Progenitor cell of endocrine pancreas (in vitro differentiated cells): ENCODE measurements around the gene METTL22. TPM values are rescaled to one million over a fixed set of nuclear protein-coding genes. Genes with fewer than 3 reads are reported as not detected.

ENCODE experiments used
- DNase-seq: peaks from one replicate; pipeline ENCODE4 v3.0.0; 2021; ENCODE audit warnings: low spot score; ENCODE audit not compliant: unreplicated experiment
- H3K27ac Mint-ChIP-seq: 2 replicates; pipeline ENCODE4 v1.8.0; 2021; ENCODE audit warnings: mild to moderate bottlenecking, moderate library complexity, mixed read lengths
- H3K27me3 Mint-ChIP-seq: 2 replicates; pipeline ENCODE4 v1.8.0; 2021; ENCODE audit warnings: mixed read lengths
- H3K36me3 Mint-ChIP-seq: 2 replicates; pipeline ENCODE4 v1.8.0; 2022; ENCODE audit warnings: mixed read lengths; ENCODE audit not compliant: insufficient read depth
- H3K4me1 Mint-ChIP-seq: 2 replicates; pipeline ENCODE4 v1.8.0; 2021; ENCODE audit warnings: low read depth, mixed read lengths
- H3K4me3 Mint-ChIP-seq: 2 replicates; pipeline ENCODE4 v1.8.0; 2021; ENCODE audit warnings: low read depth, mild to moderate bottlenecking, moderate library complexity, mixed read lengths
- H3K9me3 Mint-ChIP-seq: 2 replicates; pipeline ENCODE4 v1.8.0; 2021; ENCODE audit warnings: low read depth, mixed read lengths
- total RNA-seq: library from RNA; stranded (reverse); gene quantifications from 2 replicates; pipeline ENCODE4 v1.2.1, GENCODE V29; 2021
- TF ChIP-seq, protein P1 (sequence below): fragments of 200-600 bp; sonication (generic); IDR thresholded peaks from one replicate; pipeline ENCODE4 v1.5.0; 2021; ENCODE audit warnings: antibody characterized with exemption, mild to moderate bottlenecking; ENCODE audit not compliant: unreplicated experiment

Gene METTL22
- total RNA-seq, 1 donor from 2014 or later: 56.5 TPM

DNA sequence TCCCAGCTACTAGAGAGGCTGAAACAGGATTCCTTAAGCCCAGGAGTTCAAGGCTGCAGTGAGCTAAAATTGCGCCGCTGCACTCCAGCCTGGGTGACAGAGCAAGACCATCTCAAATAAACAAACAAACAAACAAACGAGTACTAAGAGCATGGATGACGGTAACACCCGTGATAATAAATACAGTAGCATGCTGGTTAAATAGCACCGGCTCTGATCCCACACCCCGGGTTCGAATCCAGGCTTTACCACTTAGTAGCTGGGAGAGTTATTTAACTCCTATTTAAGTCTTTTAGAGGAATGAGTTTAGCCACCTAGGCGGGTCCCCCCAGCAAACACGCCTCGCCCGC is 301 bp upstream of the METTL22 start:
- H3K4me3 Mint-ChIP-seq: peak overlapping the region; percentile 98
- peak overlapping the region; percentile 99 for H3K27ac Mint-ChIP-seq
- H3K4me1 Mint-ChIP-seq: peaks cover 9% of the 10 kb centered on the region
- peaks cover 5% of the 10 kb centered on the region for H3K36me3 Mint-ChIP-seq
- no peak for DNase-seq
- no peaks in the 10 kb centered on the region for H3K9me3 Mint-ChIP-seq
- TF ChIP-seq, protein P1, sequence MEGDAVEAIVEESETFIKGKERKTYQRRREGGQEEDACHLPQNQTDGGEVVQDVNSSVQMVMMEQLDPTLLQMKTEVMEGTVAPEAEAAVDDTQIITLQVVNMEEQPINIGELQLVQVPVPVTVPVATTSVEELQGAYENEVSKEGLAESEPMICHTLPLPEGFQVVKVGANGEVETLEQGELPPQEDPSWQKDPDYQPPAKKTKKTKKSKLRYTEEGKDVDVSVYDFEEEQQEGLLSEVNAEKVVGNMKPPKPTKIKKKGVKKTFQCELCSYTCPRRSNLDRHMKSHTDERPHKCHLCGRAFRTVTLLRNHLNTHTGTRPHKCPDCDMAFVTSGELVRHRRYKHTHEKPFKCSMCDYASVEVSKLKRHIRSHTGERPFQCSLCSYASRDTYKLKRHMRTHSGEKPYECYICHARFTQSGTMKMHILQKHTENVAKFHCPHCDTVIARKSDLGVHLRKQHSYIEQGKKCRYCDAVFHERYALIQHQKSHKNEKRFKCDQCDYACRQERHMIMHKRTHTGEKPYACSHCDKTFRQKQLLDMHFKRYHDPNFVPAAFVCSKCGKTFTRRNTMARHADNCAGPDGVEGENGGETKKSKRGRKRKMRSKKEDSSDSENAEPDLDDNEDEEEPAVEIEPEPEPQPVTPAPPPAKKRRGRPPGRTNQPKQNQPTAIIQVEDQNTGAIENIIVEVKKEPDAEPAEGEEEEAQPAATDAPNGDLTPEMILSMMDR: no peak
- H3K27me3 Mint-ChIP-seq: no peaks in the 10 kb centered on the region

DNA sequence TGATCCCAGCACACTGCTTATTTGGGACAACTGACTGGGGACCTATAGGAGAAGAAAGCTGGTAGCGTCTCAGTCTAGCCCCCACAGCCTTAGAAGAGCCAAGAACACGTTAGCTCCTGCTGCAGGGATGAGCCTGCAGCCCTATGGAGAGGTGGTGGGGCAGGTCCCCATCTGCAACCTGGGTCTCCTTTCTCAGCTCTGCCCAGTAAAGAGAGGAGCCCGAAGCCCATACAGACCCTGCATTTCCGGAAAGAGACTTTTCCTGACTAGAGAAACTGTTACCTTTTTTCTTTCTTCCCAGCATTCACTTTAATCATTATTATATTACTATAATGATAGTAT is 788 bp downstream of the METTL22 start:
- H3K27ac Mint-ChIP-seq: peak overlapping the region; percentile 99
- no peaks in the 10 kb centered on the region for H3K9me3 Mint-ChIP-seq
- peaks cover 9% of the 10 kb centered on the region for H3K4me1 Mint-ChIP-seq
- H3K27me3 Mint-ChIP-seq: no peaks in the 10 kb centered on the region
- peak overlapping the region; percentile 98 for H3K4me3 Mint-ChIP-seq
- DNase-seq: no peak
- H3K36me3 Mint-ChIP-seq: peaks cover 9% of the 10 kb centered on the region
- TF ChIP-seq, protein P1: no peak

DNA sequence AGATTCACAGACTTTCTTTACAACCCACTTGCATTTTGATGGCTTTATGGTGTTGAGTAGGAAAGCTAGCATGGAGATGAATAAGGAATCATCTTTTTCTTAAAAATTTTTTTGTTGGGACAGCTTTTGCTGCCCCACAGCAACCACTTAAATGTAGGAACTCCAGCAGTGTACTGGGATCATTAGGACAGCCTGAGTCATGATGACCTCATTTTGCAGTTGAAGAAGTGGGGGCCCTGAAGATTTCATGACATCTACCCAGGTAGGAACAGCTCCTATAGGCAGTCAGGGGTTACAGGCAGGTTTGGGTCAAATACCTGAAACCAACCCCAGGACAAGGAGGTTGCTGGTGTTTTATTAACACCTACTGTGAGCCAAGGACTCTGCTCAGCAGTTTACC is 2.1 kb downstream of the METTL22 start:
- TF ChIP-seq, protein P1: no peak

DNA sequence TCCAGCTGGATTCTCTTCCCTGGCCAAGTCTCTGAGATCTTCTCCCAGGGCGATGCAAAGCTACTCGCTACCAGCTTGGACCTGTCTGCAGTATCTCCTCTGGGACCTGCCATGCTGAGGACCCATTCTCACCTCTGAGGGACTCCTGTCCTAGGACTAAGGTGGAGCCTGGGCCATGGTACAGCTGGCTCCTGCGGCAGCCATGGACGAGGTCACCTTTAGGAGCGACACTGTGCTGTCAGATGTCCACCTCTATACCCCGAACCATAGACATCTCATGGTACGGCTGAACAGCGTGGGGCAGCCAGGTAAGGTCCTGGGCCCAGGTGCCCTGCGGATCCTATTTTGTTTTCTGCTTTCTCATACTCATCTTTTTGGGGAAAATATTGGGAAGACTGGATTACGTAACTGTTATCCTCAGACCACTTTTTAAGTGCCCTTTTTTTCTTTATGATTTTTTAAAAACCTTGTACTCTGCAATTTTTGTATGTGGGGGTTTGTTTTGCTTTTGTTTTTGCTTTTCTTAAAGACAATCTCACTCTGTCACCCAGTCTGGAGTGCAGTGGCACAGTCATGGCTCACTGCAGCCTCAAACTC is 4.1 kb downstream of the METTL22 start:
- no peak for DNase-seq
- TF ChIP-seq, protein P1: no peak
- H3K27ac Mint-ChIP-seq: no peak overlapping the region
- no peaks in the 10 kb centered on the region for H3K27me3 Mint-ChIP-seq
- H3K9me3 Mint-ChIP-seq: no peaks in the 10 kb centered on the region
- H3K36me3 Mint-ChIP-seq: peaks cover 28% of the 10 kb centered on the region
- H3K4me3 Mint-ChIP-seq: no peak overlapping the region
- H3K4me1 Mint-ChIP-seq: peaks cover 9% of the 10 kb centered on the region

More for the DNA sequence above, 2.1 kb downstream of the METTL22 start:
- Mint-ChIP-seq H3K9me3 (no peaks in the 10 kb centered on the region), H3K36me3 (peaks cover 19% of the 10 kb centered on the region), H3K27ac (no peak overlapping the region), H3K4me1 (peaks cover 9% of the 10 kb centered on the region), H3K27me3 (no peaks in the 10 kb centered on the region), H3K4me3 (peak overlapping the region; percentile 35)
- DNase-seq: no peak

DNA sequence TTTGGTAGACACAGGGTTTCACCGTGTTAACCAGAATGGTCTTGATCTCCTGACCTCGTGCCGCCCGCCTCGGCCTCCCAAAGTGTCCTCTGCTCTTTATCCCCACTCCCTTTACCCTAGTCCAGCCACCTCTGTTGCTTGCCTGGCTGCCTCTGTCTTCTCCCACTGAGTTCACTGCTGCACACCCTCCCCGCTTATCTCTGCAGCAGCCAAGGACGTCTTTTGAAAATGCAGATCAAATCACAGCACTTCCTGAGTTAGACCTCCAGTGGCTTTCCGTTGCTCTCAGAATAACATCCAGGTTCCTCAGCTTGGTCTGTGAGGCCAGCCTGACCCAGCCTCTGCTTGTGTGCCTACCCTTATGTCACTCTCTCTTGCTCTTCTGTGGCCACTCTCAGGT is 5.4 kb downstream of the METTL22 start:
- no peak for DNase-seq
- no peaks in the 10 kb centered on the region for H3K9me3 Mint-ChIP-seq
- H3K36me3 Mint-ChIP-seq: peaks cover 29% of the 10 kb centered on the region
- no peaks in the 10 kb centered on the region for H3K27me3 Mint-ChIP-seq
- peak overlapping the region; percentile 25 for H3K27ac Mint-ChIP-seq
- peaks cover 9% of the 10 kb centered on the region for H3K4me1 Mint-ChIP-seq
- no peak overlapping the region for H3K4me3 Mint-ChIP-seq
- TF ChIP-seq, protein P1: no peak
